Skeletal muscle tissue (tissue), 4 donors: ENCODE data around the gene FRMD4A. TPM values are rescaled to one million over a fixed set of nuclear protein-coding genes. Genes with fewer than 3 reads are reported as not detected.

ENCODE experiments used
- H3K27ac ChIP-seq: one replicate; pipeline ENCODE4 v1.7.0; 2013; ENCODE audit warnings: mild to moderate bottlenecking, low read depth, low read length, inconsistent platforms
- H3K27me3 ChIP-seq, 3 donors: one replicate each; pipeline ENCODE4 v1.7.0; 2013; ENCODE audit warnings: low read length in 3 of 3; ENCODE audit not compliant: control insufficient read depth in 3 of 3, insufficient read depth in 3 of 3
- H3K36me3 ChIP-seq, 3 donors: one replicate each; pipeline ENCODE4 v1.7.0; 2013; ENCODE audit warnings: low read length in 3 of 3; ENCODE audit not compliant: control insufficient read depth in 3 of 3, insufficient read depth in 3 of 3
- H3K4me1 ChIP-seq, 3 donors: one replicate each; pipeline ENCODE4 v1.7.0; 2013; ENCODE audit warnings: low read length in 3 of 3, mild to moderate bottlenecking in 3 of 3; ENCODE audit not compliant: control insufficient read depth in 3 of 3, insufficient read depth in 3 of 3
- H3K4me3 ChIP-seq, 3 donors: one replicate each; pipeline ENCODE4 v1.7.0; 2013; ENCODE audit warnings: low read length in 3 of 3
- H3K9ac ChIP-seq, 3 donors: one replicate each; pipeline ENCODE4 v1.7.0; 2013; ENCODE audit warnings: low read length in 3 of 3, mild to moderate bottlenecking in 3 of 3, moderate library complexity in 2 of 3, low read depth in 1 of 3
- H3K9me3 ChIP-seq, 3 donors: one replicate each; pipeline ENCODE4 v1.7.0; 2013; ENCODE audit warnings: low read length in 3 of 3; ENCODE audit not compliant: control insufficient read depth in 3 of 3
- total RNA-seq: library from RNA; depleted of rRNA; stranded (reverse); fragments of >200 nt; gene quantifications from one replicate; pipeline ENCODE4 v1.2.3, GENCODE V29; 2014
- donor health status: Osteomylitis.

The FRMD4A gene
- total RNA-seq, 1 donor from 2014 or later, result 19.3 TPM

- peaks cover 14 to 32% (median 27%) of the 10 kb centered on the region in 3 donors for H3K36me3 ChIP-seq
- no peak overlapping the region for H3K9ac ChIP-seq
- no peak overlapping the region for H3K27ac ChIP-seq
- peaks cover 8 to 10% (median 9%) of the 10 kb centered on the region in 3 donors for H3K4me1 ChIP-seq
- no peaks in the 10 kb centered on the region for H3K9me3 ChIP-seq
- H3K27me3 ChIP-seq, result no peaks in the 10 kb centered on the region
- H3K4me3 ChIP-seq, result no peak overlapping the region
Measured at GRCh38 chr10:13654846-13655245, 675.9 kb downstream of the FRMD4A start.

GRCh38 chr10:13654118-13654830 lies 676.5 kb downstream of the FRMD4A start:
- Histone ChIP-seq H3K36me3 (peaks cover 15 to 34% (median 24%) of the 10 kb centered on the region in 3 donors), H3K4me1 (peaks cover 3 to 5% (median 3%) of the 10 kb centered on the region in 3 donors), H3K4me3 (no peak overlapping the region), H3K9ac (no peak overlapping the region), H3K9me3 (no peaks in the 10 kb centered on the region), H3K27me3 (no peaks in the 10 kb centered on the region), H3K27ac (no peak overlapping the region)

DNA sequence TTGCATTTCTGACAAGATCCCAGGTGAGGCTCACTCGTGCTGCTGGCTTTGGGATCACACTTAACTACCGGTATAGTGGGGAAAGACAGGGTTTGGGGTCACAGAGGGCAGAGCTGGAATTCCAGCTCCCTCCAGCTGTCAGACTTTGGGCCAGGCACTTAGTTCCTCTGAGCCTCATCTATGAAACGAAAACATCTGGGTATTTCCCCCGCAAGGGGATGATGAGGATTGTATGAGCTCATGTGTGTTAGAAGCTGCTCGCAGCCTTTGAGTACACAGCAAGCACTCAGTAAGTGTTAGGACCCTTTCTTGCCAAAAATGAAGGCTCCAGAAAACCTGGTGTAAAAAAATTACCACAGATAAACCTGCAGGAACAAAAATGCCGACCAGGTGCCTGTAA lies 677.9 kb downstream of the FRMD4A start:
- no peaks in the 10 kb centered on the region for H3K9me3 ChIP-seq
- no peaks in the 10 kb centered on the region for H3K4me1 ChIP-seq
- H3K4me3 ChIP-seq, result no peak overlapping the region
- no peak overlapping the region for H3K27ac ChIP-seq
- no peaks in the 10 kb centered on the region for H3K27me3 ChIP-seq
- no peak overlapping the region for H3K9ac ChIP-seq
- peaks cover 16 to 35% (median 27%) of the 10 kb centered on the region in 3 donors for H3K36me3 ChIP-seq

- no peaks in the 10 kb centered on the region for H3K9me3 ChIP-seq
- no peak overlapping the region for H3K4me3 ChIP-seq
- peaks cover 16 to 40% (median 28%) of the 10 kb centered on the region in 3 donors for H3K36me3 ChIP-seq
- no peak overlapping the region for H3K9ac ChIP-seq
- no peaks in the 10 kb centered on the region for H3K27me3 ChIP-seq
- no peak overlapping the region for H3K27ac ChIP-seq
- no peaks in the 10 kb centered on the region for H3K4me1 ChIP-seq
Measured at GRCh38 chr10:13651969-13652720, 678.6 kb downstream of the FRMD4A start.

- H3K36me3 ChIP-seq, result peaks cover 21 to 52% (median 34%) of the 10 kb centered on the region in 3 donors
- no peak overlapping the region for H3K9ac ChIP-seq
- no peaks in the 10 kb centered on the region for H3K4me1 ChIP-seq
- no peaks in the 10 kb centered on the region for H3K9me3 ChIP-seq
- H3K4me3 ChIP-seq, result no peak overlapping the region
- H3K27me3 ChIP-seq, result no peaks in the 10 kb centered on the region
- H3K27ac ChIP-seq, result no peak overlapping the region
Measured at GRCh38 chr10:13650961-13651360, 679.8 kb downstream of the FRMD4A start.

DNA sequence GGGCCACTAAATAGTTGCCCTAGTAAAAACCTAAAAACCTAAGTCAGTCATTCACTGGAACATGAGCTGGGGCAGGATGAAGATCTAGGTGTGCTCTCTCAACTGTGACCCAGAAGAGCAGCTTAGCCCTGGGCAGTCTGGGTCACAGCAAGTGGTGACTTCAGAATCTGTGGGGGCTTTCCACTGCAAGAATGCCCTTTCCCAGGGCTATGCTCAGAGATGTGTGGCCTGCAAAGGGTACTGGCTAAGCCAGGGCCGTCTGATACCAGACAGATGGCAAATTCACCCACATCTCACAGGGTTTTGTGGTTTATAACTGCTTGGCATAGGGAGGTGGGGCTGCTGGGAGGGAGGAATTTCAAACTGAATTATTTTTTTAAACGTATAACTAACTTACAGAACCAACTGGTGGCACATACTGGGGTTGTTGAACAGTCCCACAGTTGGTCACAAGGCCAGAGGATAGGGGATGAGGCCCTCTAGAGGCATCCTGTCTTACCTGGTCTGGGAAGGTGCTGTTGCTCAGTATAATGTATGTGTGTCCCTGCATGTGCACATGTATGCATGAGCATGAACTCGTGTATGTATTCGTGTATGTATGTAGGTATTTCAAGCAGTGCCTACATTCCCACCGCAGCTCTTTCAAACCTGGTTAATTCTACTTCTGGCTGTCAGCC lies 680.7 kb downstream of the FRMD4A start:
- Histone ChIP-seq H3K4me3 (no peak overlapping the region), H3K36me3 (peaks cover 22 to 53% (median 33%) of the 10 kb centered on the region in 3 donors), H3K27me3 (no peaks in the 10 kb centered on the region), H3K9ac (no peak overlapping the region), H3K9me3 (no peaks in the 10 kb centered on the region), H3K4me1 (no peaks in the 10 kb centered on the region), H3K27ac (no peak overlapping the region)

GRCh38 chr10:13648425-13648824 lies 682.3 kb downstream of the FRMD4A start:
- no peak overlapping the region for H3K27ac ChIP-seq

DNA sequence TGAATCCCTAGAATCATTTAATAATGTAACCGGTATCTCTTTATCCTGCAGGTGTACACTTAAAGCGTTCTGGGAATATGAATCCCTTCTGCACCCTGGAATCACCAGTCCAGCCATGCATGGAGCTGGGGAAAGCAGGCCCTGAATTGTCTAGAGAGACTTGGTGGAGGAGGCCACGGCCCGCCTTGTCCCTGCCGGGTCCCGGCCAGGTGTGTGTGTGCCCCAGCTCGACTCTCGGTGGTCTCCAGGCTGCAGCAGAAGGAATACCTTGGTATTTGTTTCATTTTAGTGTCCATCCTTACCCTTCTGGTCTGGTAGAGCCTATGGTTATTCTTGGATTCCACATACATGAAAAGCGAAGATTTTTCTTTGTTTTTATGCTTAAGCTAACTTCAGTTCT lies 685.9 kb downstream of the FRMD4A start:
- H3K9me3 ChIP-seq, result no peaks in the 10 kb centered on the region
- H3K9ac ChIP-seq, result no peak overlapping the region
- H3K4me1 ChIP-seq, result no peaks in the 10 kb centered on the region
- H3K27ac ChIP-seq, result no peak overlapping the region
- H3K27me3 ChIP-seq, result no peaks in the 10 kb centered on the region
- H3K36me3 ChIP-seq, result peaks cover 13 to 43% (median 29%) of the 10 kb centered on the region in 3 donors
- H3K4me3 ChIP-seq, result no peak overlapping the region

More at GRCh38 chr10:13648425-13648824, 682.3 kb downstream of the FRMD4A start:
- no peak overlapping the region for H3K9ac ChIP-seq
- no peaks in the 10 kb centered on the region for H3K4me1 ChIP-seq
- H3K27me3 ChIP-seq, result no peaks in the 10 kb centered on the region
- H3K36me3 ChIP-seq, result peaks cover 18 to 48% (median 28%) of the 10 kb centered on the region in 3 donors
- H3K4me3 ChIP-seq, result no peak overlapping the region
- H3K9me3 ChIP-seq, result no peaks in the 10 kb centered on the region

DNA sequence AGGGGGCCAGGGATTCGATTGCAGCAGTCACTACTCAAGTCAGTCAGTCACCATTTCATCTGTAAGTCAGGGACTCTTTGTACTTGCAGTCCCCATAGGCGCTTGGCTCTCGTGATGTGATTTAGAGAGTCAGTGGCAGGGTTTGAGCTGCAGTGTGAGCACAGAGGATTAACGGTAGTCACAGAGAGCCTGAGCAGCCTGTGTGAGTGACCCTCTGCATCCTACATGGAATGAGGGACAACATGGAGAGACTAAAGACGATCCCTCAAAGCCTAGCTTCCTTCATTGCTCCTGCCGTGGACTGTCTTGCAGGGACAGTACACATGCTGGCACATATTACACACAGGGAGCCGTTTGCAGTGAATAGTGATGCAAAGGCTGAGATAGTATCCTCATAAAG lies 687.7 kb downstream of the FRMD4A start:
- H3K9ac ChIP-seq, result no peak overlapping the region
- no peaks in the 10 kb centered on the region for H3K9me3 ChIP-seq
- no peak overlapping the region for H3K27ac ChIP-seq

More for the DNA sequence above, 687.7 kb downstream of the FRMD4A start:
- H3K36me3 ChIP-seq, result peaks cover 9 to 44% (median 28%) of the 10 kb centered on the region in 3 donors
- no peaks in the 10 kb centered on the region for H3K4me1 ChIP-seq
- no peak overlapping the region for H3K4me3 ChIP-seq
- H3K27me3 ChIP-seq, result no peaks in the 10 kb centered on the region
